Erythroblast (primary cell): Measurements from ENCODE around the gene TP63.

Experiments
- GATA1 ChIP-seq: IDR thresholded peaks from 2 replicates; pipeline ENCODE4 v1.6.1; 2011; ENCODE audit warnings: low read depth, mild to moderate bottlenecking, control low read depth, low read length, moderate library complexity
- POLR2A ChIP-seq: IDR thresholded peaks from 2 replicates; pipeline ENCODE4 v1.6.1; 2011; ENCODE audit warnings: mild to moderate bottlenecking, low read length

DNA sequence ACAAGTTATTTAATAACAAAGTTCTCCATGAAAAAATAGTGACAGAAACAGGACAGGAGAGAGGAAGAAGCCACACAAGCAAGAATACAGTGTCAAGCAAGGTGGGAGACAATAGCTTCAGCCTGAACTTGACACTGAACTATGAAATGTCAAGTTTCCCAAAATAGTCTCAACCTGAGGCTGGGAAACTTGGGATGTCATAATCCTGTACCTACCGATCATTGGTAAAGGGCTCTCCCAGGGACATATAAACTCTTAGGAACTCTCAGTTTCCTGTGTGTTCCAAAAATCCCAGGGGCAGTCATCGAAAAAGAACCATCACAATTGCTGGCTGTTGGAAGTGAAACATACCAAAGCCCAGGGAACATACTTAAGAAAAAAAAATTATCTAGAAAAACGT lies 277.9 kb downstream of the TP63 start:
- no peak for TF ChIP-seq POLR2A
- TF ChIP-seq GATA1, result no peak
